Astrocyte (in vitro differentiated cells and primary cell): ENCODE results near the gene CAPZB.

ENCODE experiments used
- EZH2 ChIP-seq: IDR thresholded peaks from 2 replicates; pipeline ENCODE4 v1.6.1; 2012; ENCODE audit warnings: mild to moderate bottlenecking, low read length, inconsistent platforms; ENCODE audit not compliant: insufficient read depth
- TF ChIP-seq, protein P1 (sequence below): IDR thresholded peaks from 2 replicates; pipeline ENCODE4 v1.5.1; 2011; ENCODE audit warnings: low read depth, mild to moderate bottlenecking, inconsistent platforms, low read length, moderate library complexity; ENCODE audit not compliant: insufficient read depth

DNA sequence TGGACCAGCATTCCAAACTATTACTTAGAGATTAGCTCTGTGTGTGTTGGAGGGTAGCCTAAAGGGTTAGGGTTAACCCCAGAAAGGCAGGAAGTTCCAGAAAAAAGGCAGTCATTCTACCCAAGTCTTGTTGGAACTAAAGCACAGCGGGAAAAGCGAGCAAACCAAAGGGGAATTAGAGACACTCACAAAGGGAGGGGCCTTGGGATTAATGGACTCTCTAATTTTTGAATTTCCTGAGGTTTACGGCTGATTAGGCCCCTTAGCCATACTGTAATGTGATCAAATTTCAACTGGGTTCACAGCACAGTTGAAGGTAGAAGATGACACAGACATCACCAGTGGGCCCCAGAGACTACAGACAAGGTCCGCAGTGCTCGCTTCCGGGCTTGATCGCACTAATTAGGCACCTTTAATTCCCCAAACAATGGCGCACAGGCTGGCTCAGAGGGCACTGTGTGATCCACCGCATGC, 28.3 kb downstream of the CAPZB start:
- TF ChIP-seq, protein P1, sequence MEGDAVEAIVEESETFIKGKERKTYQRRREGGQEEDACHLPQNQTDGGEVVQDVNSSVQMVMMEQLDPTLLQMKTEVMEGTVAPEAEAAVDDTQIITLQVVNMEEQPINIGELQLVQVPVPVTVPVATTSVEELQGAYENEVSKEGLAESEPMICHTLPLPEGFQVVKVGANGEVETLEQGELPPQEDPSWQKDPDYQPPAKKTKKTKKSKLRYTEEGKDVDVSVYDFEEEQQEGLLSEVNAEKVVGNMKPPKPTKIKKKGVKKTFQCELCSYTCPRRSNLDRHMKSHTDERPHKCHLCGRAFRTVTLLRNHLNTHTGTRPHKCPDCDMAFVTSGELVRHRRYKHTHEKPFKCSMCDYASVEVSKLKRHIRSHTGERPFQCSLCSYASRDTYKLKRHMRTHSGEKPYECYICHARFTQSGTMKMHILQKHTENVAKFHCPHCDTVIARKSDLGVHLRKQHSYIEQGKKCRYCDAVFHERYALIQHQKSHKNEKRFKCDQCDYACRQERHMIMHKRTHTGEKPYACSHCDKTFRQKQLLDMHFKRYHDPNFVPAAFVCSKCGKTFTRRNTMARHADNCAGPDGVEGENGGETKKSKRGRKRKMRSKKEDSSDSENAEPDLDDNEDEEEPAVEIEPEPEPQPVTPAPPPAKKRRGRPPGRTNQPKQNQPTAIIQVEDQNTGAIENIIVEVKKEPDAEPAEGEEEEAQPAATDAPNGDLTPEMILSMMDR = no peak
- TF ChIP-seq EZH2 = no peak
